Loucy (cell line): ENCODE results near the gene NLRP3.
"Not testable (repeated sequence)": the region's sequence is repeated elsewhere in the genome, so short reads cannot be mapped to it uniquely, and the experiment has no call there.

Experiments used
- H2AFZ ChIP-seq: fragments of 200-600 bp; sonication (generic); 2 replicates; pipeline ENCODE4 v1.6.0; 2016; ENCODE audit warnings: antibody characterized with exemption, mild to moderate bottlenecking, low read length, moderate library complexity
- H3F3A ChIP-seq: fragments of 200-600 bp; 2 replicates; pipeline ENCODE4 v1.6.0; 2016; ENCODE audit warnings: antibody characterized with exemption, low read depth, mild to moderate bottlenecking
- H3K27me3 ChIP-seq: fragments of 200-600 bp; sonication (generic); 2 replicates; pipeline ENCODE4 v1.6.1; 2014; ENCODE audit warnings: low read length, mild to moderate bottlenecking; ENCODE audit not compliant: insufficient read depth, poor library complexity, severe bottlenecking
- H3K36me3 ChIP-seq: fragments of 200-600 bp; sonication (generic); 2 replicates; pipeline ENCODE4 v1.6.1; 2016; ENCODE audit warnings: low read length; ENCODE audit not compliant: insufficient read depth
- H3K4me1 ChIP-seq: fragments of 200-600 bp; sonication (generic); 2 replicates; pipeline ENCODE4 v1.5.1; 2014; ENCODE audit warnings: low read length, mild to moderate bottlenecking; ENCODE audit not compliant: insufficient read depth, poor library complexity, severe bottlenecking
- H3K4me2 ChIP-seq: fragments of 200-600 bp; sonication (generic); 2 replicates; pipeline ENCODE4 v1.6.0; 2014; ENCODE audit warnings: antibody characterized with exemption, low read length, low read depth, mild to moderate bottlenecking; ENCODE audit not compliant: poor library complexity, severe bottlenecking
- H3K4me3 ChIP-seq: fragments of 200-600 bp; sonication (generic); 2 replicates; pipeline ENCODE4 v1.5.1; 2014; ENCODE audit warnings: low read length, mild to moderate bottlenecking, mixed read lengths; ENCODE audit not compliant: poor library complexity, severe bottlenecking
- H3K79me2 ChIP-seq: fragments of 200-600 bp; sonication (generic); 2 replicates; pipeline ENCODE4 v1.6.1; 2014; ENCODE audit warnings: low read length; ENCODE audit not compliant: insufficient read depth
- H3K9ac ChIP-seq: fragments of 200-600 bp; sonication (generic); 2 replicates; pipeline ENCODE4 v1.6.0; 2014; ENCODE audit warnings: mild to moderate bottlenecking, low read depth, low read length, moderate library complexity; ENCODE audit not compliant: poor library complexity, severe bottlenecking
- H3K9me2 ChIP-seq: fragments of 200-600 bp; sonication (generic); replicated peaks from 2 replicates; pipeline ENCODE4 v1.6.1; 2016; ENCODE audit warnings: low read depth, low read length, mixed read lengths
- H3K9me3 ChIP-seq: fragments of 200-600 bp; sonication (generic); 2 replicates; pipeline ENCODE4 v1.6.1; 2014; ENCODE audit warnings: mild to moderate bottlenecking, antibody characterized with exemption, low read length, low read depth; ENCODE audit not compliant: insufficient read depth
- H4K20me1 ChIP-seq: fragments of 200-600 bp; sonication (generic); 2 replicates; pipeline ENCODE4 v1.6.0; 2014; ENCODE audit warnings: antibody characterized with exemption, low read length, mild to moderate bottlenecking; ENCODE audit not compliant: insufficient read depth, poor library complexity, severe bottlenecking
- EZH2phosphoT487 ChIP-seq: fragments of 200-600 bp; IDR thresholded peaks from 2 replicates; pipeline ENCODE4 v1.6.1; 2018; ENCODE audit warnings: antibody characterized with exemption, mild to moderate bottlenecking, moderate library complexity, borderline replicate concordance
- TF ChIP-seq, protein P1 (sequence below): fragments of 200-600 bp; sonication (generic); conservative IDR thresholded peaks from 2 replicates; pipeline ENCODE4 v1.5.1; 2014; ENCODE audit warnings: mild to moderate bottlenecking, antibody characterized with exemption, low read length

The NLRP3 gene

DNA sequence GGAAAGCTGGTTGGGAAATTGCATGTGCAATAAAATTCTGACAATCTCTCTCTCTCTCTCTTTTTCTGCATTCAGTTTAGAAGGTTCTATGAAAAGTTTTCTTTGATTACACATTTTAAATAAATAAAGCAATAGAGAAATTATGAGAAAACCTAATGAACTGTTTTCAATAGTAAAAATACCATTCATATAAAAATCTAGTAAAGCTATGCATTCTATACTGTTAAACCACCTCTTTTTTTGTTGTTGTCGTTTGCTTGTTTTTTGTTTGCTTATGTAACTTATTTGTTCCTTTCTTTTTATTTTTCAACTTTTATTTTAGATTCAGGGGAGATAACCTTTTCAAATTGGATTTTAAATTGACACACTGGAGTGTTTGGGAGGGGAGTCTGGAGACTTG lies 56.1 kb downstream of the NLRP3 start:
- Histone ChIP-seq H3K9ac (no peak overlapping the region), H3F3A (no peaks in the 10 kb centered on the region), H3K4me1 (no peaks in the 10 kb centered on the region), H3K27me3 (no peaks in the 10 kb centered on the region), H3K4me2 (no peak overlapping the region), H3K4me3 (no peak overlapping the region), H3K9me3 (no peaks in the 10 kb centered on the region), H4K20me1 (no peaks in the 10 kb centered on the region), H2AFZ (no peak overlapping the region), H3K36me3 (no peaks in the 10 kb centered on the region), H3K9me2 (no peaks in the 10 kb centered on the region), H3K79me2 (no peaks in the 10 kb centered on the region)
- TF ChIP-seq, protein P1, sequence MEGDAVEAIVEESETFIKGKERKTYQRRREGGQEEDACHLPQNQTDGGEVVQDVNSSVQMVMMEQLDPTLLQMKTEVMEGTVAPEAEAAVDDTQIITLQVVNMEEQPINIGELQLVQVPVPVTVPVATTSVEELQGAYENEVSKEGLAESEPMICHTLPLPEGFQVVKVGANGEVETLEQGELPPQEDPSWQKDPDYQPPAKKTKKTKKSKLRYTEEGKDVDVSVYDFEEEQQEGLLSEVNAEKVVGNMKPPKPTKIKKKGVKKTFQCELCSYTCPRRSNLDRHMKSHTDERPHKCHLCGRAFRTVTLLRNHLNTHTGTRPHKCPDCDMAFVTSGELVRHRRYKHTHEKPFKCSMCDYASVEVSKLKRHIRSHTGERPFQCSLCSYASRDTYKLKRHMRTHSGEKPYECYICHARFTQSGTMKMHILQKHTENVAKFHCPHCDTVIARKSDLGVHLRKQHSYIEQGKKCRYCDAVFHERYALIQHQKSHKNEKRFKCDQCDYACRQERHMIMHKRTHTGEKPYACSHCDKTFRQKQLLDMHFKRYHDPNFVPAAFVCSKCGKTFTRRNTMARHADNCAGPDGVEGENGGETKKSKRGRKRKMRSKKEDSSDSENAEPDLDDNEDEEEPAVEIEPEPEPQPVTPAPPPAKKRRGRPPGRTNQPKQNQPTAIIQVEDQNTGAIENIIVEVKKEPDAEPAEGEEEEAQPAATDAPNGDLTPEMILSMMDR: no peak
- TF ChIP-seq EZH2phosphoT487: no peak

DNA sequence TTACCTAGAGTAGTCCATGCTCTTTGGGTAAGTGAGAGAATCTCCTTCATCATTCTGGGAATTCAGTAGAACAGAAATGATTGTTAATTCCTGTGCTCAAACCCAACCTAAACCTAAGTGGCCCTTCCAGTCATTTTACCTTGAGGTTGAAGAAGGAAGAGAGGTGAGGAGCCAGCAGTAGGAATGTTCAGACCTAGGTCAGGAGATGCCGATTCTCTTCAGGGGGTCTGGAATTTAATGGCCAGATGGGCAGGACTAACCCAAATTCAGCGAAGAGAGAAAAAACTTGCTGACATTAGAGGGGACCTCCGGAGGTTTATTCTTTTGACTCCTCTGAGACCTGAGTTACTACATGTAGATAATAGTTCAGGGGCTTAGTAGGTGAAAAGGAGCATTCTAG lies 58.4 kb downstream of the NLRP3 start:
- no peaks in the 10 kb centered on the region for H3K79me2 ChIP-seq
- H3K4me1 ChIP-seq: no peaks in the 10 kb centered on the region
- H3K27me3 ChIP-seq: no peaks in the 10 kb centered on the region
- no peaks in the 10 kb centered on the region for H4K20me1 ChIP-seq
- no peaks in the 10 kb centered on the region for H3K9me2 ChIP-seq
- no peaks in the 10 kb centered on the region for H3F3A ChIP-seq
- no peak overlapping the region for H3K4me3 ChIP-seq
- H3K36me3 ChIP-seq: no peaks in the 10 kb centered on the region
- no peak overlapping the region for H3K9ac ChIP-seq
- no peaks in the 10 kb centered on the region for H3K9me3 ChIP-seq
- no peak overlapping the region for H3K4me2 ChIP-seq
- TF ChIP-seq, protein P1: no peak
- no peak for TF ChIP-seq EZH2phosphoT487
- no peak overlapping the region for H2AFZ ChIP-seq

DNA sequence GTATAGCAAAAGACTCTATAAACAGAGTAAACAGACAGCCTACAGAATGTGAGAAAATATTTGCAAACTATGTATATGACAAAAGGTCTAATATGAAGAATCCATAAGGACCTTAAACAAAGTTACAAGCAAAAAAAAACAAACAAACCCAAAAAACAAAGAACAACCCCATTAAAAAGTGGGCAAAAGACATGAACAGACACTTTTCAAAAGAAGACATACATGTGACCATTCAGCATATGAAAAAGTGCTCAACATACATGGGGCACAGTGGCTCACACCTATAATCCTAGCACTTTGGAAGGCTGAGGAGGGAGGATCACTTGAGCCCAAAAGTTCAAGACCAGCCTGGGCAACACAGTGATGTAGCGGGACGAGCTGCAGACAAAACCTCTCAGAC lies 59.8 kb downstream of the NLRP3 start:
- Histone ChIP-seq H3K4me3 (no peak overlapping the region), H3F3A (no peaks in the 10 kb centered on the region), H3K36me3 (no peaks in the 10 kb centered on the region), H3K27me3 (no peaks in the 10 kb centered on the region), H3K9me2 (no peaks in the 10 kb centered on the region), H3K4me2 (no peak overlapping the region), H3K79me2 (no peaks in the 10 kb centered on the region), H4K20me1 (no peaks in the 10 kb centered on the region), H3K4me1 (no peaks in the 10 kb centered on the region), H2AFZ (no peak overlapping the region), H3K9me3 (no peaks in the 10 kb centered on the region), H3K9ac (no peak overlapping the region)
- TF ChIP-seq, protein P1: no peak
- no peak for TF ChIP-seq EZH2phosphoT487

GRCh38 chr1:247476328-247477058 lies 60.5 kb downstream of the NLRP3 start:
- H3K4me2 ChIP-seq, H3K9me3 ChIP-seq, H3K4me3 ChIP-seq, H3K79me2 ChIP-seq, H2AFZ ChIP-seq, H3K9ac ChIP-seq, H3K27me3 ChIP-seq, H3K9me2 ChIP-seq, H3K36me3 ChIP-seq, H4K20me1 ChIP-seq, H3F3A ChIP-seq, H3K4me1 ChIP-seq: not testable (repeated sequence)
